ENCODE measurements around the gene FBXL7.

FBXL7 gene

GRCh38 chr5:15946026-15946425, 446.0 kb downstream of the FBXL7 start:
- DNase-seq (ENCODE audit: low read depth): no peak

GRCh38 chr5:15948190-15948589, 448.2 kb downstream of the FBXL7 start:
- DNase-seq (ENCODE audit: low read depth): no peak

DNA sequence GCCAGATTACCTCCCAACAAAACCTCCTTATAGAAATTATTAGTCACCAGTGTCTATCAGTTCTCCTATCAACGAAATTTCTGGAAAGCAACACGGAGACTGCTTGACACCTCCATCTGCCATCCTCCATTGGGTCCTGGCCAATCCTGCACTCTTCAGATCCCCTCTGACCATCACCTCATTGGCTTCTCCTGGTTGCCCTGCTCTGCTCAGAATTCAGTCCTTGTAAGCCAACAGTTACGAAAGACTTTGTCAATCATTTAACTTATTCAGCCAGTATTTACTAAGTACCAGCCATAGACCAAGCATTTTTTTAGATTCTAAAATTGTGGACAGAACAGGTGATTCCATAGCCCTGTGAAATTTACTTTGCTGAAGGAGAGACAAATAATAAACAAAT, 451.1 kb downstream of the FBXL7 start:
- no peak for DNase-seq (ENCODE audit: low read depth)

GRCh38 chr5:15951550-15951949, 451.6 kb downstream of the FBXL7 start:
- DNase-seq (ENCODE audit: low read depth): no peak

DNA sequence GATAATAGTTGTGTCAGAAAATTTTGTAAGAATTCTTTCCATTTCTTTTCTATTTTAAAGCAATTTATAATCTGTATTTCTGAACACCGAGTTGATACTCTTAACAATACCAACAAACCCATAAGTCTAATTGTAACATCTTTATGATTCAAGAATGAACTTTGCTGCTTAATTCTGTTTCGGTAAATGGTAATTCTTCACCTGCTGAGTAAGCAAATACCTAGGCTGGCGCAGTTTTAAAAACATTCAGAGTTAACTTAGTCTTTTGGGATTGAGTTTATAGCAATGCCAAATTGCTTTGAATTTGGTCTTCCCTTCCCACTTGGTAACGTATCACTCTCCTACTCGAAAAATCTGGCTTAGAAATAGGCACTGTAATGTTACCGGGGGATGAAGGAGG, 456.6 kb downstream of the FBXL7 start:
- no peak for DNase-seq (ENCODE audit: low read depth)

- DNase-seq (ENCODE audit: low read depth): no peak
These were observed 457.1 kb downstream of the FBXL7 start for GRCh38 chr5:15957124-15957523.

DNA sequence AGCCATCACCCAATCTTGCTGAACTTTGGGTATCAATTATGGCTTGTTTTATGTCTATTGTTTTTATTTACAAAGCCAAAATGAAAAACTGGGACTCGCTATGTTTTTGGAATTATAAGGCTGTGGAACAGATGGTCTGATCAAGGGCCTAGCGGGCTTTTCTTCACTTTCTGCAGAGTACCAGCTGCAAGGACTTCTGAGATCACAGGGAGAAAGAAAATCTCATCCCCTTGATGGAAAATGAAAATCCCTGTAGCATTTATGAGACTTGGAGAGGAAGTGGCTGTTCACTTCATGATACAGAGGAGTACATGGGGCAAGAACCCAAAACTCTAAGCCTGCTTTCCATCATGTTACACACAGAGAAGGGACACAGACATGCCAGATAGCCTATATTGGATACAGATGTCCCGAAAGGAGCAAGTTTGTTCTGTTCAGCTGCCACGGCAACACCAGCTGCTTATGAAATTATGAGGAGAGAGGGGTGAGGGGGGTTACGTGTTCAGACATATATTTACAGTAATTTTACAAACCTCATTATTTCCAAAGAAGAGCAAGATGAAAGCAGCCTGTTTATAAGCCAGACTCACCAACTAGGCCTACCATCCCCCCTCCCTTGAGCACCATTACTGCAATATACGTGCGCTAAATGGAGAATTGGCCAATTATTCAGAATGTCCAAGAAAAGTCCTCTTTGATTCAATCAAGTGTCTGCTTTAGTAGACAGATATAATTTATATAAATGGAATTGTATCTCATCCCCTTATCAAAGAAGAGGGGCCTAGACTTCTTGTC, 459.6 kb downstream of the FBXL7 start:
- DNase-seq (ENCODE audit: low read depth): no peak

DNA sequence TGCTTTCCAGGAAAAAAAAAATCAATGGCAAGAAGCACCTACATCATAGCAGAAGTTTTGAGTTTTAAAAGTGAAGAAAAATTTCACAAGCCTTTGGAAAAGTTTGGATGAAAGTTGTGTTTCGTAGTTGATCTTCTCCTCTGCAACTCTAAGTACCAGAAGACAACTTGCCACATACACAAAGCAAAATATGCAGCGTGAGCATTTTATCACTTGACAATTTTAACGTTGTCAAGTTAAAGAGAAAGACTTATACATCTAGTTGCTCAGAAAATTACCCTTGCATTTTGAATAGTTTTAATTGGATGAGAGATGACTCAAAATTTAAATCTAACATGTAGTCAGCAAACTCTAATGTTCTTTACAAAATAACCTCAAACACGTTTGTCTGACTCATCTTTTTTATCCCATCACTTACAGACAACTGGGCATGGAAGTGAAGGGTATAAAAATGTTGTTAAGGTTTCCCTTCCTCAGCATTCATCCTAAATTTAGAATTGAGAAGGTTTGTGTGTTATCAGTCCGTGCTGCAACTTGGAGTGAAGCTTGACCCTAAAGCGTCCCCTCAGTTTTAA, 466.2 kb downstream of the FBXL7 start:
- DNase-seq (ENCODE audit: low read depth): no peak

DNA sequence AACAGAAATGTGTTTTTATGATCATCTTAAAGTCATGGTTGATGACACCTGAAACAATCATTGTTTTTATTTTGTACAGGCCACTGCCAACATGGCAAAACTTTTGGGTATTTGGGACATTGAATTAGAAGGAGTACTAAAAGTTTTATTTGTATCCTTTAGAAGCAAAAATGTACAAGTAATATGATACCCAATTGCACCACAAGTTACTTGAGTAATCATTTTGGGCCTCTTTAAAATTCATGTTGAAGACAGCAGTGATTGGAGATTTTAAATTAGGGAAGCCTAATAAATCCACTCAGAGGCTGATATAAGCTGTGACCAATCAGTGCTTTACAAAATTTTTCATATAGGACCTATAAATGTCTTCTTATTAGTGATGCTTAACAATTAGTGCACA, 466.7 kb downstream of the FBXL7 start:
- no peak for DNase-seq (ENCODE audit: low read depth)

DNA sequence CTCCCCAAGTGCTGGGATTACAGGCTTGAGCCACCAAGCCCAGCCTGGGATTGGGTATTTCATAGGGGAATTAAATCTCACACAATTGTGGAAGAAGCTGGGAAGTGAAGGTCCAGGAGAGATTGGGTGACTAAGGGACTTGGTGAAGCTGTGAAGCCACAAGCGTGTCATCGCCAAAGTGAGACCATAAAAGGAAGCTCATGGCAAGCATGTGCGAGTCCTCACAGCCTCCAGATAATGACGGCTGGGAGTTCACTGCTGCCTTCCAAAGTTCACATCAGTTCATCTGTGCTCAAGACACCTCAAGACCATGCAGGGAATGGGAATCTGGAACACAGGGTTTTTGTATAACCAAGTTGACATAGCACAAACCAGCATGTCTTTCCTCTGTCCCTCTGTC, 469.0 kb downstream of the FBXL7 start:
- no peak for DNase-seq (ENCODE audit: low read depth)

GRCh38 chr5:15977851-15978250, 477.9 kb downstream of the FBXL7 start:
- no peak for DNase-seq (ENCODE audit: low read depth)

GRCh38 chr5:15980835-15981234, 480.9 kb downstream of the FBXL7 start:
- no peak for DNase-seq (ENCODE audit: low read depth)

DNA sequence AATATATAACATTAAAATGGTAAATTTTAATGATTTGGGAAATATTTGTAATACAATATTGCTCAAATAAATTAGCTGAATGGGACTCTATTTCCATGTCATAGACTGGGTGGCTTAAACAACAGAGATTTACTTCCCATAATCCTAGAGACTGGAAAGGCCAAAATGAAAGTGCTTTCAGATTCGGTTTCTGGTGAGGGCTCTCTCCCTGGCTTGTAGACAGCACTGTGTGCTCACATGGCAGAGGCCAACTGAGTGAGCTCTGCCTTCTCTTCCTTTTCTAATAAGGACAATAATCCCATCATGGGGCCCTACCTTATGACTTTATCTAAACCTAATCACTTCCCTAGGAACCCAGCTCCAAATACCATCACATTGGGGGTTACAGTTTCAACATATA, 483.4 kb downstream of the FBXL7 start:
- no peak for DNase-seq (ENCODE audit: low read depth)

All from stimulated activated CD8-positive, alpha-beta memory T cell treated with anti-CD3 and anti-CD28 coated beads, Interleukin-15, amount 100 ng/mL, for 24 hours (primary cell).